BE2C (cell line): ENCODE results near the gene NOX3.
A peak's percentile ranks its signal among the peaks of the same experiment; 100 is the strongest.

ENCODE experiments used
- DNase-seq: peaks from one replicate; pipeline ENCODE4 v3.0.0-alpha.2; 2020
- H3K27me3 ChIP-seq: fragments of 250-450 bp; sonication (Bioruptor Pico); 2 replicates; pipeline ENCODE4 v1.5.1; 2020; ENCODE audit warnings: mild to moderate bottlenecking
- H3K36me3 ChIP-seq: fragments of 250-450 bp; sonication (Bioruptor Pico); 2 replicates; pipeline ENCODE4 v1.5.1; 2020; ENCODE audit warnings: mild to moderate bottlenecking
- H3K4me1 ChIP-seq: fragments of 250-450 bp; sonication (Bioruptor Pico); 2 replicates; pipeline ENCODE4 v1.5.1; 2020
- H3K4me3 ChIP-seq: 2 replicates; pipeline ENCODE4 v1.5.1; 2011; ENCODE audit warnings: low read depth, low read length
- H3K9me3 ChIP-seq: fragments of 250-450 bp; sonication (Bioruptor Pico); 2 replicates; pipeline ENCODE4 v1.5.1; 2020
- CTCF ChIP-seq: IDR thresholded peaks from 2 replicates; pipeline ENCODE4 v1.5.1; 2012; ENCODE audit warnings: mild to moderate bottlenecking, low read depth, low read length

NOX3 gene

GRCh38 chr6:155411154-155412052 is 44.2 kb downstream of the NOX3 start:
- peak overlapping the region; percentile 25 for H3K4me3 ChIP-seq
- H3K27me3 ChIP-seq, result no peaks in the 10 kb centered on the region
- H3K36me3 ChIP-seq, result no peaks in the 10 kb centered on the region
- no peak for TF ChIP-seq CTCF
- no peaks in the 10 kb centered on the region; the same call in 1 of the 2 replicates for H3K9me3 ChIP-seq
- H3K4me1 ChIP-seq, result peaks cover 30% of the 10 kb centered on the region
- DNase-seq, result no peak

DNA sequence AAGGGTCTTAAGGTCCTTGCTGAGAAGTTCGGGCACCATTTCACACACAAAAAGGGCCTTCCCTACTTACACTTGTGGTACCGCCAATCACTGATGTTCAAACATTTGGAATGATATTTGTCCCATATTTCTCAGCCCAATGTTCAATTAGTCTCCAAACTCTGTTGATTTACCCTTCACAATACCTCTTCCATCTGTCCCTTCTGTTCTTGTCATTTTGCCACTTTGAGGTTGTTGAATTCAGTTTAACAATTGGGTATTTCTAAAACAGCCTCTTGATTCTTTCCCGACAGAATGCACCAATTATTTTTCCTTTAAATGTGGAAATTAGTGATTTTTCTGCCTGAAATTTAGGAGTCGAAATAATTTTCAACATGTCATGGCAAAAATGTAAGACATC is 46.2 kb downstream of the NOX3 start:
- H3K4me3 ChIP-seq, result no peak overlapping the region
- H3K4me1 ChIP-seq, result peaks cover 35% of the 10 kb centered on the region
- no peaks in the 10 kb centered on the region; the same call in 1 of the 2 replicates for H3K9me3 ChIP-seq
- peaks cover 7% of the 10 kb centered on the region; the same call in 1 of the 2 replicates for H3K36me3 ChIP-seq
- no peak for TF ChIP-seq CTCF
- no peak for DNase-seq
- H3K27me3 ChIP-seq, result no peaks in the 10 kb centered on the region

GRCh38 chr6:155408981-155409380 is 46.7 kb downstream of the NOX3 start:
- H3K4me3 ChIP-seq, result no peak overlapping the region
- no peak for DNase-seq
- TF ChIP-seq CTCF, result no peak
- no peaks in the 10 kb centered on the region; the same call in 1 of the 2 replicates for H3K9me3 ChIP-seq
- H3K27me3 ChIP-seq, result no peaks in the 10 kb centered on the region
- H3K4me1 ChIP-seq, result peaks cover 39% of the 10 kb centered on the region
- H3K36me3 ChIP-seq, result peaks cover 7% of the 10 kb centered on the region; the same call in 1 of the 2 replicates

- no peaks in the 10 kb centered on the region for H3K27me3 ChIP-seq
- H3K4me1 ChIP-seq, result peaks cover 45% of the 10 kb centered on the region
- DNase-seq, result no peak
- TF ChIP-seq CTCF, result no peak
- no peak overlapping the region for H3K4me3 ChIP-seq
- H3K9me3 ChIP-seq, result no peaks in the 10 kb centered on the region; the same call in 1 of the 2 replicates
- H3K36me3 ChIP-seq, result peaks cover 7% of the 10 kb centered on the region; the same call in 1 of the 2 replicates
These were observed 47.4 kb downstream of the NOX3 start for GRCh38 chr6:155408231-155408630.

GRCh38 chr6:155406801-155407200 is 48.8 kb downstream of the NOX3 start:
- Histone ChIP-seq H3K4me1 (peaks cover 45% of the 10 kb centered on the region), H3K4me3 (no peak overlapping the region), H3K36me3 (peaks cover 7% of the 10 kb centered on the region; the same call in 1 of the 2 replicates), H3K9me3 (no peaks in the 10 kb centered on the region; the same call in 1 of the 2 replicates), H3K27me3 (no peaks in the 10 kb centered on the region)
- no peak; the same call in 1 of the 2 replicates for TF ChIP-seq CTCF
- DNase-seq, result no peak

DNA sequence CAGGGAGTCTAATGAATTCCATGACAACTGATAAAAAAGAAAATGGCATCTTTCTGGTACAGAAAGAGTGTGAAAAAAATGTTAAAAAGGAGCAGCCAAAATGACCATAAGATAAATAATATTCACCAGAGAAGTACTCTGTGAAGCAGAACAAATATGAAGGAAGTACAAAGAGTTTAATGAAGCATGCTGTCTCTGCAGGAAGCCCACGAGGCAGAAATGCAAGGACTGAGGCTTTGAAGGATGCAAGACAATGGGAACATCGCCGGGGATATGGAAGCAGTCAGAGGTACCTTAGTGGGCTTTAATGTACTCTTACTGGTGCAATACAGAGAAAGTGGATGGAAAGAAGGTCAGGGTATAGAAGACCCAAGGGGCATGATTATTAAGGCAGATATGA is 50.7 kb downstream of the NOX3 start:
- no peaks in the 10 kb centered on the region; the same call in 1 of the 2 replicates for H3K9me3 ChIP-seq
- H3K27me3 ChIP-seq, result no peaks in the 10 kb centered on the region
- TF ChIP-seq CTCF, result no peak
- peaks cover 7% of the 10 kb centered on the region; the same call in 1 of the 2 replicates for H3K36me3 ChIP-seq
- no peak for DNase-seq
- H3K4me3 ChIP-seq, result no peak overlapping the region
- H3K4me1 ChIP-seq, result peaks cover 43% of the 10 kb centered on the region
